ENCODE data around the gene KRTAP10-10. TPM values are rescaled to one million over a fixed set of nuclear protein-coding genes. Genes with fewer than 3 reads are reported as not detected.
"Not testable (repeated sequence)": the region's sequence is repeated elsewhere in the genome, so short reads cannot be mapped to it uniquely, and the experiment has no call there.

KRTAP10-10 gene
- total and polyA plus RNA-seq, 2 experiments from 2014 or later, result not detected

DNA sequence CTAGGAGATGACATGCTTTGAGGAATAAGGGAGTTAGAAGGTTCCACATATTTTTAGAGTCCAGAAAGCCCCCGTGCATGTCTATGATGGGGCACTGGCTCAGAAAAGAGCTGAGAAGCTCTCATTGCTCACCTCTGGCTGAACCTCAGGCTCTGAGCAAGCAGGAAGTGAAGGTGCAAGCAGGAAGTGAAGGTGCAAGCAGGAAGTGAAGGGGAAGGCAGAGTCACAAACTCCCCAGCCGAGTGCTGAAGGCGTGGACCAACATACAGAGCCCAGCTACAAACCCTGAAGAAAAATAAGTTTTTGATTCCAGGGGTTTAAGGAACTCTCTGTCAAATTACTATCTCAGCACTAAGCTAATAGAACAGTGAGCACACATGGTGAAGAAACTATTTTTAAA lies 18.2 kb upstream of the KRTAP10-10 start:
- Histone ChIP-seq H3K27me3 (no peaks in the 10 kb centered on the region), H3K4me1 (ENCODE audit: low read depth) (no peaks in the 10 kb centered on the region), H3K9me3 (ENCODE audit: low read depth) (no peaks in the 10 kb centered on the region), H3K27ac (no peak overlapping the region), H3K4me3 (no peak overlapping the region), H3K36me3 (no peaks in the 10 kb centered on the region)
- DNase-seq (ENCODE audit: low read depth in 1 of 2, low spot score in 1 of 2), result no peak
- TF ChIP-seq, protein P1, sequence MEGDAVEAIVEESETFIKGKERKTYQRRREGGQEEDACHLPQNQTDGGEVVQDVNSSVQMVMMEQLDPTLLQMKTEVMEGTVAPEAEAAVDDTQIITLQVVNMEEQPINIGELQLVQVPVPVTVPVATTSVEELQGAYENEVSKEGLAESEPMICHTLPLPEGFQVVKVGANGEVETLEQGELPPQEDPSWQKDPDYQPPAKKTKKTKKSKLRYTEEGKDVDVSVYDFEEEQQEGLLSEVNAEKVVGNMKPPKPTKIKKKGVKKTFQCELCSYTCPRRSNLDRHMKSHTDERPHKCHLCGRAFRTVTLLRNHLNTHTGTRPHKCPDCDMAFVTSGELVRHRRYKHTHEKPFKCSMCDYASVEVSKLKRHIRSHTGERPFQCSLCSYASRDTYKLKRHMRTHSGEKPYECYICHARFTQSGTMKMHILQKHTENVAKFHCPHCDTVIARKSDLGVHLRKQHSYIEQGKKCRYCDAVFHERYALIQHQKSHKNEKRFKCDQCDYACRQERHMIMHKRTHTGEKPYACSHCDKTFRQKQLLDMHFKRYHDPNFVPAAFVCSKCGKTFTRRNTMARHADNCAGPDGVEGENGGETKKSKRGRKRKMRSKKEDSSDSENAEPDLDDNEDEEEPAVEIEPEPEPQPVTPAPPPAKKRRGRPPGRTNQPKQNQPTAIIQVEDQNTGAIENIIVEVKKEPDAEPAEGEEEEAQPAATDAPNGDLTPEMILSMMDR (IDR thresholded peaks at IDR 0.05; ENCODE audit: low read depth, low read length), result no peak

DNA sequence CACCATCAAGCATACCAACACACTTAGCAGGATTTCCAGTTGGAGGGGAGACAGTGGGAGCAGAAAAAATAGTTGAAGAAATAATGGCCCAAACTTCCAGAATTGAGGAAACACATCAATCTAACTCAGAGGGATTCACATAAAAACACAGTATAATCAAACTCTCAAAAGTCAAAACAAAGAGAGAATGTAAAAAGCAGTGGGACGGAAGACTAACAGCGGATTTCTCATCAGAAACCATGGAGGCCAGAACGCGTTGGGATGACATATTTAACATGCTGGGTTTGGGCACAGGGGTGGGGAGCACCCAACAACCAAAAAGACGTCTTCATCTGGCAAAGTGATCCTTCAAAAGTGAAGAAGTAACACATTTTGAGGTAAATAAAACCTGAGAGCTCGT lies 17.3 kb upstream of the KRTAP10-10 start:
- Histone ChIP-seq H3K9me3 (ENCODE audit: low read depth) (no peaks in the 10 kb centered on the region), H3K27me3 (no peaks in the 10 kb centered on the region), H3K4me1 (ENCODE audit: low read depth) (no peaks in the 10 kb centered on the region), H3K36me3 (no peaks in the 10 kb centered on the region), H3K27ac (no peak overlapping the region), H3K4me3 (no peak overlapping the region)
- no peak for DNase-seq (ENCODE audit: low read depth in 1 of 2, low spot score in 1 of 2)
- TF ChIP-seq, protein P1 (IDR thresholded peaks at IDR 0.05; ENCODE audit: low read depth, low read length), result no peak

DNA sequence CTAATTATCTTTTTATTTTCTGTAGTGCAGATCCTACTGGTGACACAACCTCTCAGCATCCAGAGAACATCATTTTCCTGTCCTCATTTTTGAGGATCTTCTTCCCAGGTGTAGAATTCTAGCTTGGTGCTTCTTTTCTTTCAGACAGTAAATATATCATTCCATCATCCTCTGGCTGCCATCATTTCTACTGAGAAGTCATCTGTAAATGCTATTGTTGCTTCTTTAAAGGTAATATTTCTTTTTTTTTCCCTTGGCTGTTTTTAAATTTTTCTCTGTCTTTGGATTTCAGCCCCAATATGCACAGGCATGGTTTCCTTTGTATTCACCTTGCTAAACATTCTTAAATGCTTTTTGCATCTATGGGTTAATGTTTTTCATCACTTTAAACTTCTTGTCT lies 13.6 kb upstream of the KRTAP10-10 start:
- H3K4me3 ChIP-seq, result no peak overlapping the region
- H3K4me1 ChIP-seq (ENCODE audit: low read depth), result no peaks in the 10 kb centered on the region
- no peak for DNase-seq (ENCODE audit: low read depth in 1 of 2, low spot score in 1 of 2)
- TF ChIP-seq, protein P1 (IDR thresholded peaks at IDR 0.05; ENCODE audit: low read depth, low read length), result no peak
- H3K27ac ChIP-seq, result no peak overlapping the region
- no peaks in the 10 kb centered on the region for H3K36me3 ChIP-seq
- no peaks in the 10 kb centered on the region for H3K27me3 ChIP-seq
- H3K9me3 ChIP-seq (ENCODE audit: low read depth), result no peaks in the 10 kb centered on the region

DNA sequence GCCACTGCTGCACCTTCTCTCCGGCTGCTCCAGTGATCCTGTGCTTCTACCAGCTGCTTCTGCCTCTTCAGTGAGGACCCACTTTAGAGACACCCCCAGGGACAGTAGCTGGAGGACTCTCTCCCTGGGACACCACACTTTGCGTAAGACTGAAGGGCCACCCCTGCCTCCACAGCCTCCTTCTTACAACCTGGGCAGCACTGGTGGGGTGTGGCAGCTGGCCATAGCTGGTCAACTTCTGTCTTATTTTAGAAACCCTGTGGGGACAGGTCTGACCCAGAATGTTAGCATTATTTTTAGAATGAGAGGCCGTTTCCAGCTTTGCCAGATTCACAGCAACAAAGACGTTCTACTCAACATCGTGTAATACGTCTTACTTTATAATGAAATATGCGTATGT lies 11.4 kb upstream of the KRTAP10-10 start:
- Histone ChIP-seq H3K27ac (no peak overlapping the region), H3K4me1 (ENCODE audit: low read depth) (no peaks in the 10 kb centered on the region), H3K9me3 (ENCODE audit: low read depth) (no peaks in the 10 kb centered on the region), H3K4me3 (no peak overlapping the region), H3K36me3 (no peaks in the 10 kb centered on the region), H3K27me3 (no peaks in the 10 kb centered on the region)
- TF ChIP-seq, protein P1 (IDR thresholded peaks at IDR 0.05; ENCODE audit: low read depth, low read length), result no peak
- DNase-seq (ENCODE audit: low read depth in 1 of 2, low spot score in 1 of 2), result no peak

DNA sequence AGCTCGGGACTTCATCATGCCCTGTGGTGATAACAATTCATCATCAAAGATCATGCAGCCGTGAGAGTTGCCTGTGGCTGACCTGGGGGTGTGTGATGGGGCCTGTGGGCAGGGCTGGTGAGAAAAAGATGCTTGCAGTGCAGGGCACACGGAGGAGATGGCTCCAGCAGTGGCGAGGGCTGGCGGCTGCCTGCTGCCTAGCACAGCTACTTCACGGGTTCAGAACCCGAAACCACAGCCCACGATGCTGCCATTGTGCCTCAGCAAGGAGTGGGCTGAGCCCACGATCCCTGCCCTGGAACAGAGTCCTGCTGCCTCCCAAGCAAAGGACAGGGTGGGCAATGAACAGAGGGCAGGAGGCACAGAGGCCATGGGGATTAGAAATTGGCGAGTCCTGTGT lies 10.9 kb upstream of the KRTAP10-10 start:
- no peaks in the 10 kb centered on the region for H3K4me1 ChIP-seq (ENCODE audit: low read depth)
- no peaks in the 10 kb centered on the region for H3K36me3 ChIP-seq
- no peaks in the 10 kb centered on the region for H3K9me3 ChIP-seq (ENCODE audit: low read depth)
- TF ChIP-seq, protein P1 (IDR thresholded peaks at IDR 0.05; ENCODE audit: low read depth, low read length), result no peak
- no peaks in the 10 kb centered on the region for H3K27me3 ChIP-seq
- H3K27ac ChIP-seq, result no peak overlapping the region
- DNase-seq (ENCODE audit: low read depth in 1 of 2, low spot score in 1 of 2), result no peak
- H3K4me3 ChIP-seq, result no peak overlapping the region

DNA sequence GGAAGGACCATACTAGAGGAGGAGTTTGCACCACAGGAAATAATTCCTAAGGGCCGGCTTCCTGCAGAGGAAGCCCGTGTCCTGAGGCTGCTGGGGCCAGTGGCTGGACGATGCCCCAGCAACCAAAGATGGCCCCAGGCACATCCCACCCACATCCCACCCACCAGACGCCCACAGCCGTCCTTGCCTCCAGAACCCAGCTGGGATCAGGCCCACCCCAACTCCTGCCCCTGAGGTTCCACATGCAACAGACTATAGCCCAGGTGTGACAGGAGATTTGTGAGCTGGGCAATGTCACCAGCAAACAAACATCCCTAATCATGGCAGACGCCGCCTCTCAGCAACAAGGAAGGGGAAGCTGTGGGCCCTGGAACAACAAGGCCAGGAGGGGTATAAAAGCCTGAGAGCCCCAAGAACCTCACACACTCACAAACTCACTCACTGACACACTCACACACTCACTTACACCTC lies 10.4 kb upstream of the KRTAP10-10 start, which contains the start of gene KRTAP10-9:
KRTAP10-9 (plus strand) TSS at position 421 of the 471 bp plus-strand sequence. CDS start 79 bp downstream, outside the sequence.
- H3K36me3 ChIP-seq, result no peaks in the 10 kb centered on the region
- H3K4me3 ChIP-seq, result no peak within 1 kb of the TSS
- H3K4me1 ChIP-seq (ENCODE audit: low read depth), result no peaks in the 10 kb centered on the region
- DNase-seq (ENCODE audit: low read depth in 1 of 2, low spot score in 1 of 2), result no peak
- H3K9me3 ChIP-seq (ENCODE audit: low read depth), result no peaks in the 10 kb centered on the region
- TF ChIP-seq, protein P1 (IDR thresholded peaks at IDR 0.05; ENCODE audit: low read depth, low read length), result no peak
- no peak within 1 kb of the TSS for H3K27ac ChIP-seq
- no peaks in the 10 kb centered on the region for H3K27me3 ChIP-seq

DNA sequence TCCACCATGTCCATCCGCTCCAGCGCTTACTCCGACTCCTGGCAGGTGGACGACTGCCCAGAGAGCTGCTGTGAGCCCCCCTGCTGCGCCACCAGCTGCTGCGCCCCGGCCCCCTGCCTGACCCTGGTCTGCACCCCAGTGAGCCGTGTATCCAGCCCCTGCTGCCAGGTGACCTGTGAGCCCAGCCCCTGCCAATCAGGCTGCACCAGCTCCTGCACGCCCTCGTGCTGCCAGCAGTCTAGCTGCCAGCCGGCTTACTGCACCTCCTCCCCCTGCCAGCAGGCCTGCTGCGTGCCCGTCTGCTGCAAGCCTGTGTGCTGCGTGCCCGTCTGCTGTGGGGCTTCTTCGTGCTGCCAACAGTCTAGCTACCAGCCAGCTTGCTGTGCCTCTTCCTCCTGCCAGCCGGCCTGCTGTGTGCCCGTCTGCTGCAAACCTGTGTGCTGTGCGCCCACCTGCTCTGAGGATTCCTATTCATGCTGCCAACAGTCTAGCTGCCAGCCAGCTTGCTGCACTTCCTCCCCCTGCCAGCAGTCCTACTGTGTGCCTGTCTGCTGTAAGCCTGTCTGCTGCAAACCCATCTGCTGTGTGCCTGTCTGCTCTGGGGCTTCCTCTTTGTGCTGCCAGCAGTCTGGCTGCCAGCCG lies 9.9 kb upstream of the KRTAP10-10 start:
- not testable (repeated sequence) for H3K9me3 ChIP-seq (ENCODE audit: low read depth); DNase-seq (ENCODE audit: low read depth in 1 of 2, low spot score in 1 of 2); H3K27ac ChIP-seq; H3K4me1 ChIP-seq (ENCODE audit: low read depth); H3K27me3 ChIP-seq; H3K4me3 ChIP-seq; H3K36me3 ChIP-seq

DNA sequence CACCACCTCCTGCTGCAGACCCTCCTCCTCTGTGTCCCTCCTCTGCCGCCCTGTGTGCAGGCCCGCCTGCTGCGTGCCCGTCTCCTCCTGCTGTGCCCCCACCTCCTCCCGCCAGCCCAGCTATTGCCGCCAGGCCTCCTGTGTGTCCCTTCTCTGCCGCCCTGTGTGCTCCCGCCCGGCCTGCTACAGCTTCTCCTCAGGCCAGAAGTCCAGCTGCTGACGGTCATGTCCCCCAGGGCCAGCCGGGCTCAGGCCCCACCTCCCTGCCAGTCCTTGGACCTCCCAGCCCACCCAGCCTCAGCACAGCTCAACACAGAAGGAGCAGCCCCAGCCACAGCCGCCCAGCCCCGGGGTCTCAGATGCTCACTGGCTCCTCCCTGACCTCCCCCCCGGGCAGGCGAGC lies 9.3 kb upstream of the KRTAP10-10 start:
- not testable (repeated sequence) for H3K27ac ChIP-seq; H3K27me3 ChIP-seq; H3K9me3 ChIP-seq (ENCODE audit: low read depth); H3K36me3 ChIP-seq; H3K4me1 ChIP-seq (ENCODE audit: low read depth); H3K4me3 ChIP-seq; DNase-seq (ENCODE audit: low read depth in 1 of 2, low spot score in 1 of 2)
